GM12878 (cell line): ENCODE measurements around the gene PHKG2. TPM values are rescaled to one million over a fixed set of nuclear protein-coding genes. Genes with fewer than 3 reads are reported as not detected.

Source experiments
- ATAC-seq: fragments of 200-7000 bp; cut with Tn5 transposase; 3 replicates; pipeline ENCODE4 v1.9.1; 2020; ENCODE audit warnings: mild to moderate bottlenecking, moderate library complexity
- BruUV-seq: library from RNA; stranded (reverse); fragments of 400-500 nt; replicated peaks from 2 replicates; lab custom pipeline; 2021; lab: Mats Ljungman, UMichigan
- CTCF ChIA-PET: fragments of 300-600 bp; sonication (Branson Sonifier 250); formaldehyde crosslinking; extraction: SDS; loops from one replicate; lab custom pipeline; 2021; ENCODE audit warnings: inconsistent platforms; lab: Yijun Ruan, JAX
- POLR2A ChIA-PET: fragments of 350-600 bp; formaldehyde crosslinking; extraction: SDS; loops from one replicate; lab custom pipeline; 2021; ENCODE audit warnings: inconsistent platforms; lab: Charles Lee
- RAD21 ChIA-PET: fragments of 300-600 bp; sonication (Branson Sonifier 250); formaldehyde crosslinking; loops from one replicate; lab custom pipeline; 2023; ENCODE audit warnings: antibody characterized with exemption; ENCODE audit not compliant: unreplicated experiment; lab: Charles Lee
- SMC1A ChIA-PET: fragments of 300-600 bp; sonication (Branson Sonifier 250); formaldehyde crosslinking; loops from one replicate; lab custom pipeline; 2023; ENCODE audit not compliant: unreplicated experiment, uncharacterized antibody; lab: Charles Lee
- DNase-seq: peaks from one replicate; pipeline ENCODE4 v3.0.0-alpha.2; 2011; ENCODE audit warnings: low read depth, low spot score
- FAIRE-seq: peaks from 3 replicates; lab custom pipeline; 2011; peaks lifted over from hg19 to GRCh38; lab: Jason Lieb, UNC
- H2AFZ ChIP-seq: 2 replicates; pipeline ENCODE4 v1.6.0; 2011; ENCODE audit warnings: low read depth, low read length, control low read depth; ENCODE audit not compliant: control insufficient read depth
- H3K27ac ChIP-seq: 2 replicates; pipeline ENCODE4 v1.5.1; 2011; ENCODE audit warnings: control low read depth; ENCODE audit not compliant: control insufficient read depth, insufficient read depth
- H3K27me3 ChIP-seq, 2 experiments: replicated peaks in 1 of 2; 2 replicates each; pipeline versions ENCODE4 v1.6.0 to v1.6.1; 2011; ENCODE audit warnings: low read length in 1 of 2; ENCODE audit not compliant: control insufficient read depth in 2 of 2, insufficient read depth in 2 of 2
- H3K36me3 ChIP-seq, 2 experiments: 2 replicates each; pipeline ENCODE4 v1.5.1; 2011; ENCODE audit warnings: low read length in 1 of 2; ENCODE audit not compliant: control insufficient read depth in 2 of 2, insufficient read depth in 2 of 2
- H3K4me1 ChIP-seq: 2 replicates; pipeline ENCODE4 v1.6.1; 2011; ENCODE audit warnings: mild to moderate bottlenecking, low read length, moderate library complexity, mixed read lengths; ENCODE audit not compliant: control insufficient read depth, insufficient read depth
- H3K4me2 ChIP-seq: 2 replicates; pipeline ENCODE4 v1.6.0; 2011; ENCODE audit warnings: control low read depth; ENCODE audit not compliant: control insufficient read depth, insufficient read depth
- H3K4me3 ChIP-seq: fragments of 200-600 bp; sonication (generic); 2 replicates; pipeline ENCODE4 v1.5.1; 2016
- H3K79me2 ChIP-seq: 2 replicates; pipeline ENCODE4 v1.6.0; 2011; ENCODE audit warnings: low read length; ENCODE audit not compliant: control insufficient read depth, insufficient read depth
- H3K9ac ChIP-seq: 2 replicates; pipeline ENCODE4 v1.8.0; 2011; ENCODE audit warnings: low read length, control low read depth, mixed read lengths; ENCODE audit not compliant: control insufficient read depth, insufficient read depth
- H3K9me3 ChIP-seq: replicated peaks from 3 replicates; pipeline ENCODE4 v1.5.1; 2011; ENCODE audit warnings: mild to moderate bottlenecking, low read length; ENCODE audit not compliant: control insufficient read depth, insufficient read depth
- H4K20me1 ChIP-seq: 2 replicates; pipeline ENCODE4 v1.6.0; 2011; ENCODE audit not compliant: control insufficient read depth, insufficient read depth
- BHLHE40 ChIP-seq, 2 experiments: fragments of 450-650 bp in 1 of 2; IDR thresholded peaks; 2 replicates each; pipeline ENCODE4 v1.6.1; 2011 to 2017; ENCODE audit warnings: low read depth in 2 of 2, borderline replicate concordance in 1 of 2, improper control_type of control experiment in 1 of 2, low read length in 1 of 2, mild to moderate bottlenecking in 1 of 2
- CBX3 ChIP-seq: fragments of 200-600 bp; sonication (generic); IDR thresholded peaks from 2 replicates; pipeline ENCODE4 v1.6.1; 2016; ENCODE audit warnings: low read depth, borderline replicate concordance
- CHD2 ChIP-seq: IDR thresholded peaks from 2 replicates; pipeline ENCODE4 v1.6.1; 2011; ENCODE audit warnings: low read depth, low read length, improper control_type of control experiment, borderline replicate concordance
- E2F8 ChIP-seq: fragments of 450-650 bp; IDR thresholded peaks from 2 replicates; pipeline ENCODE4 v1.6.1; 2018; ENCODE audit warnings: mild to moderate bottlenecking, low read depth, moderate library complexity; ENCODE audit not compliant: partially characterized antibody
- ELK1 ChIP-seq: IDR thresholded peaks from 2 replicates; pipeline ENCODE4 v1.6.1; 2012; ENCODE audit warnings: low read depth, low read length, improper control_type of control experiment
- HDAC6 ChIP-seq: fragments of 200-600 bp; sonication (generic); IDR thresholded peaks from one replicate; pipeline ENCODE4 v1.8.0; 2017; ENCODE audit warnings: antibody characterized with exemption; ENCODE audit not compliant: unreplicated experiment
- JUND ChIP-seq: IDR thresholded peaks from 2 replicates; pipeline ENCODE4 v1.6.1; 2012; ENCODE audit warnings: low read depth, mild to moderate bottlenecking, low read length, improper control_type of control experiment, moderate library complexity
- MXI1 ChIP-seq: fragments of 150-350 bp; IDR thresholded peaks from 2 replicates; pipeline ENCODE4 v1.6.1; 2011; ENCODE audit warnings: low read depth, mild to moderate bottlenecking, inconsistent platforms, low read length, improper control_type of control experiment
- PAX8 ChIP-seq: fragments of 450-650 bp; IDR thresholded peaks from 2 replicates; pipeline ENCODE4 v1.6.1; 2017; ENCODE audit warnings: mild to moderate bottlenecking, moderate library complexity
- SP1 ChIP-seq: IDR thresholded peaks from one replicate; pipeline ENCODE4 v1.6.1; 2011; ENCODE audit warnings: low read depth, low read length
- STAT3 ChIP-seq: IDR thresholded peaks from 2 replicates; pipeline ENCODE4 v1.6.1; 2011; ENCODE audit warnings: low read depth, low read length, improper control_type of control experiment
- USF2 ChIP-seq: IDR thresholded peaks from 2 replicates; pipeline ENCODE4 v1.6.1; 2011; ENCODE audit warnings: low read depth, low read length, improper control_type of control experiment, borderline replicate concordance
- ZNF274 ChIP-seq: IDR thresholded peaks from one replicate; pipeline ENCODE4 v1.8.0; 2011; ENCODE audit not compliant: insufficient read length, insufficient read depth
- ZNF384 ChIP-seq: IDR thresholded peaks from 2 replicates; pipeline ENCODE4 v1.6.1; 2012; ENCODE audit warnings: low read depth, mild to moderate bottlenecking, low read length, improper control_type of control experiment, borderline replicate concordance
- ZZZ3 ChIP-seq: IDR thresholded peaks from 2 replicates; pipeline ENCODE4 v1.6.1; 2011; ENCODE audit warnings: low read depth; ENCODE audit not compliant: control insufficient read depth, insufficient read length
- WGBS: methylation state at CpG from one replicate; pipeline ENCODE4 v1.1.6; 2016; ENCODE audit warnings: low lambda C conversion rate; ENCODE audit not compliant: insufficient replicate concordance, insufficient coverage; ENCODE audit errors: missing lambda C conversion rate; 5-methylcytosine and 5-hydroxymethylcytosine counted together
- in situ Hi-C: fragments of 300-500 bp; cut with MboI; formaldehyde crosslinking; loops from 9 replicates; pipeline ENCODE4 v1.14.3; 2018; ENCODE audit warnings: mixed read lengths
- intact Hi-C: fragments of 100-400 bp; cut with micrococcal nuclease; formaldehyde crosslinking; loops from one replicate; pipeline ENCODE4 v1.14.2; 2022; ENCODE audit not compliant: unreplicated experiment
- polyA plus RNA-seq, 11 experiments: library from polyadenylated mRNA; depleted of rRNA in 4 of 11; unstranded in 6 of 11; stranded (reverse) in 5 of 11; fragments of >200 nt; fragmentation: Nextera tagmentation in 4 of 11; fragmentation: Illumina TruSeq in 1 of 11; extraction: Ambion mirVana in 4 of 11; extraction: Trizol in 1 of 11; gene quantifications; 1 replicate in 1 of 11; 2 replicates in 10 of 11; pipeline versions ENCODE4 v1.2.1 to v1.2.3, GENCODE V29; 2011 to 2016; ENCODE audit warnings: inconsistent platforms in 2 of 11, missing spikeins in 2 of 11, low read depth in 1 of 11
- total RNA-seq, 4 experiments: library from RNA; depleted of rRNA in 3 of 4; stranded (reverse); fragments of >200 nt in 3 of 4; fragmentation: Illumina TruSeq in 1 of 4; extraction: Trizol in 1 of 4; gene quantifications; 2 replicates each; pipeline versions ENCODE4 v1.2.1 to v1.2.3, GENCODE V29; 2013 to 2021
- TF ChIP-seq, protein P1 (sequence below): fragments of 450-650 bp; conservative IDR thresholded peaks from 2 replicates; pipeline ENCODE4 v1.6.1; 2017; ENCODE audit warnings: mild to moderate bottlenecking, moderate library complexity

PHKG2 gene
- total and polyA plus RNA-seq, 10 of the 15 experiments (the other 5 are each of a cell fraction or from before 2014, with no cell fraction given), result 5.2 to 50.1 (median 37.2) TPM

- no peak for ATAC-seq
- Histone ChIP-seq H3K27ac (peak overlapping the region; percentile 74; the same call in 1 of the 2 replicates), H4K20me1 (no peaks in the 10 kb centered on the region), H3K27me3 (no peaks in the 10 kb centered on the region), H3K4me3 (peak overlapping the region; percentile 83)
- in situ Hi-C loops (loop anchor here (25.0 kb wide), 1 partner anchor 1124 kb away; no protein-coding TSS in a partner anchor), intact Hi-C loops (loop anchor here (5.0 kb wide), 2 partner anchors 106 to 159 kb away; partner anchors contain the start of genes FBRS and FBXL19)
- 82% methylated on average over 15 of the region's 15 CpGs for WGBS
- no TSS peak for BruUV-seq
- TF ChIP-seq STAT3 (no peak), JUND (no peak), ZNF274 (no peak), ZZZ3 (no peak), ELK1 (no peak), BHLHE40 (IDR thresholded peaks at IDR 0.05; ENCODE audit: borderline replicate concordance in 1 of 2, low read depth in 2 of 2, low read length in 1 of 2) (no peak), USF2 (no peak), CHD2 (no peak), SP1 (no peak), MXI1 (no peak), E2F8 (no peak), ZNF384 (no peak), PAX8 (no peak), HDAC6 (no peak), CBX3 (no peak)
- TF ChIP-seq, protein P1, sequence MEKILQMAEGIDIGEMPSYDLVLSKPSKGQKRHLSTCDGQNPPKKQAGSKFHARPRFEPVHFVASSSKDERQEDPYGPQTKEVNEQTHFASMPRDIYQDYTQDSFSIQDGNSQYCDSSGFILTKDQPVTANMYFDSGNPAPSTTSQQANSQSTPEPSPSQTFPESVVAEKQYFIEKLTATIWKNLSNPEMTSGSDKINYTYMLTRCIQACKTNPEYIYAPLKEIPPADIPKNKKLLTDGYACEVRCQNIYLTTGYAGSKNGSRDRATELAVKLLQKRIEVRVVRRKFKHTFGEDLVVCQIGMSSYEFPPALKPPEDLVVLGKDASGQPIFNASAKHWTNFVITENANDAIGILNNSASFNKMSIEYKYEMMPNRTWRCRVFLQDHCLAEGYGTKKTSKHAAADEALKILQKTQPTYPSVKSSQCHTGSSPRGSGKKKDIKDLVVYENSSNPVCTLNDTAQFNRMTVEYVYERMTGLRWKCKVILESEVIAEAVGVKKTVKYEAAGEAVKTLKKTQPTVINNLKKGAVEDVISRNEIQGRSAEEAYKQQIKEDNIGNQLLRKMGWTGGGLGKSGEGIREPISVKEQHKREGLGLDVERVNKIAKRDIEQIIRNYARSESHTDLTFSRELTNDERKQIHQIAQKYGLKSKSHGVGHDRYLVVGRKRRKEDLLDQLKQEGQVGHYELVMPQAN, result no peak
- TF ChIP-seq, all 136 proteins: peak for 0
- ChIA-PET POLR2A (interaction anchor here (0.6 to 1.0 kb wide), 6 partner anchors 12 to 329 kb away, joined by 3 to 4 read pairs (median 4); partner anchors contain the start of genes FBXL19 and PHKG2), RAD21 (interaction anchor here (0.7 kb wide), 1 partner anchor 260 kb away, joined by 3 read pairs; no protein-coding TSS in a partner anchor), CTCF (interaction anchor here (0.8 to 1.1 kb wide), 2 partner anchors 9 to 52 kb away, joined by 4 read pairs; no protein-coding TSS in a partner anchor), SMC1A (no interaction called here)
- Histone ChIP-seq H3K4me1 (peaks cover 9% of the 10 kb centered on the region), H3K36me3 (peaks cover 22 to 27% of the 10 kb centered on the region in 2 experiments; a peak in 3 of 4 replicates), H3K79me2 (peaks cover 15% of the 10 kb centered on the region), H3K9me3 (no peaks in the 10 kb centered on the region), H3K4me2 (peak overlapping the region; percentile 95), H2AFZ (no peak overlapping the region), H3K9ac (peak overlapping the region; percentile 84)
- FAIRE-seq (no peak), DNase-seq (no peak)
These were observed 14.9 kb downstream of the PHKG2 start for GRCh38 chr16:30762991-30763725.
